ENCODE data around the gene PDE7B.
"Not testable (repeated sequence)": the region's sequence is repeated elsewhere in the genome, so short reads cannot be mapped to it uniquely, and the experiment has no call there.

PDE7B gene

DNA sequence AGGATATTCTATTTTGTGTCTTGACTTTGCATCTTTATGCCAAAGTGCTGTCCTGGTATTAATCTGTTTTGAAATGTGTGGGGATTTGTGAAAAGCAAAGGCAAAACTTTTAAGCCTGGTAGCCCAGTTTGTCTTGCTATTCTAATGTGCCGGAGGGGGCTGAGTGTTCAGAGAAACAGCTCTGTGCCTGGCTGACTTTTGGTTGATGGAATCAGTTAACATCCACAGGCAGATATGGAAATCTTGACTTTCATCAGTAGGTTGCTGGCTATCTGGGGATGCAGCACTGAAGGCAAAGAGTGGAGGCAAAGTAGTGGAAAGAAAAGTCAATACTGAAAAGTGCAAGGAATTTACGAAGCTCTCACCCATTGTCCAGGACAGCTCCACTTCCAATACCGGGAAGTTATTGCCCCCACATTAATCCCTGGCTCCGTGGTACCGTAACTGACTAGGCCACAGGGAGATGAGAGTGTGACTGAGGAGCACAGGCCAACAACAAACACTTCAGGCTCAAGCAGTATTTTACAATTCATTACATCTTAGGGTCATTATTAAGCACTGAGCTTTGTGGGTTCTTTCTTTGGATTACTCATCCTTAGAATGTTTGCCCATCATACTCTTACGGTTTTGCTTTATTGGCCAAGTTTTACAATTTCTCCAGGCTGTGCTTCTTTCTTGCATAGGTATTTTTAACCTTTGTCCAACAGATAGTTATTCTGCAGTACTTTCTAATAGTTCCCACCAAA lies 234.0 kb downstream of the PDE7B start:
- Mint-ChIP-seq H3K9me3 (no peaks in the 10 kb centered on the region), H3K27ac (no peak overlapping the region)

DNA sequence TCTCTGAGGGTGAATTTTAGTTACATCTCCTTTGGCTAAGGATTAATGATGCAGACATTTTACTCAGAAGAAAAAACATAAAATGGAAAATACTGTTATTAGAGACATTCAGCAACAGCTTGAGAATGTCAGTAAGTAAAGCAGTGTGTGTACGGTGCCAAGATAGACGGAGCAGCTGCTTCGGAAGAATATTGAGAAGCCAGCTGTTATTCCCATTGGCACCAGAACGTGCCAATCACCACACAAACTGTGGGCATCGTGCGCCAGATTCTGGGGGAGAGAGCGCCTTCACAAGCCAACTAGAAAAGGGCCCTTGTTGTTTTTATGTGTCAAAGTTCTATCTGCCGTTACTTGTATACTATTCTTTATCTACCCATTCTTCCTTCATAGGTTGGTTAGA lies 235.2 kb downstream of the PDE7B start:
- Mint-ChIP-seq H3K4me3 (no peak overlapping the region), H3K27me3 (ENCODE audit: low read depth) (no peaks in the 10 kb centered on the region), H3K36me3 (ENCODE audit: low read depth) (peaks cover 4% of the 10 kb centered on the region), H3K27ac (no peak overlapping the region), H3K9me3 (no peaks in the 10 kb centered on the region), H3K4me1 (ENCODE audit: low read depth) (peaks cover 7% of the 10 kb centered on the region)
- DNase-seq (ENCODE audit: low spot score), result no peak

More for the DNA sequence above, 234.0 kb downstream of the PDE7B start:
- no peak for DNase-seq (ENCODE audit: low spot score)
- Mint-ChIP-seq H3K4me1 (ENCODE audit: low read depth) (peaks cover 2% of the 10 kb centered on the region), H3K4me3 (no peak overlapping the region), H3K27me3 (ENCODE audit: low read depth) (no peaks in the 10 kb centered on the region), H3K36me3 (ENCODE audit: low read depth) (peaks cover 4% of the 10 kb centered on the region)

DNA sequence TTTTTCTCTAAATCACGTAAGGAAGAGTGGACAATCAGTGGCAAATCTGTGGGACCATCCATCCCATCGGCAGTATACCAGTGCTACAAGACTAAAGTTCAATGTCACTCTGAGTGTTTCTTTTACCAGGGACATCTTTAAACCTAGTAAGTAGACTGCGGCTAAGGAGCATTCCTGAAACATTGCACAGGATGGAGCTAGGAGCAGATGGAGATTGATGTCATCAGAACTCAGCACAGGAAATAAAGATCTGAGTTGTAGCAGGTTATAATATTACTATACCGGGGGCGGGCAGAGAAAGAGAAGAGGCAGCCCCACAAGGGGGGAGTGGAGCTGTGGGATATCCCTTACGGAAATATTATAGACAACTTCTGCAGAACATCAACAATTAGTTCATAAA lies 236.5 kb downstream of the PDE7B start:
- H3K27me3 Mint-ChIP-seq (ENCODE audit: low read depth), result no peaks in the 10 kb centered on the region

DNA sequence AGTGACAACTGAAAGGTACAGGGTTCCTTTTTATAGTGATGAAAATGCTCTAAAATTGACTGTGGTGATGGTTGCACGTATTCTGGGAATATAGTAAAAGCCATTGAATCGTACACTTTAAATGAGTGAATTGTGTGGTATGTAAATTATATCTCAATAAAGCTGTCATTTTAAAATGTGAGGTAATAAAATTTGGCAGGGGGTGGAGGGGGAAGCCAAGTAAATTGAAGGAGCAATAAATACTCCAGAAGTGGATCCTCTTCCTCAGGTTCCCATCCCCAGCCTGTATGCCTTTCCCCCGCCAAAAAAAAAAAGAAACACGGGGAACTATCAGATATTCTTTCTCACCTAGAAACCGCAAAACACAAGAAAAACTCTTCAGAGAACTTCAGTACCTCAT lies 237.2 kb downstream of the PDE7B start:
- Mint-ChIP-seq H3K4me3 (no peak overlapping the region), H3K4me1 (ENCODE audit: low read depth) (peaks cover 7% of the 10 kb centered on the region), H3K27ac (no peak overlapping the region), H3K36me3 (ENCODE audit: low read depth) (peaks cover 5% of the 10 kb centered on the region), H3K9me3 (peaks cover under 1% of the 10 kb centered on the region), H3K27me3 (ENCODE audit: low read depth) (no peaks in the 10 kb centered on the region)
- DNase-seq (ENCODE audit: low spot score), result no peak

More for the DNA sequence above, 236.5 kb downstream of the PDE7B start:
- Mint-ChIP-seq H3K36me3 (ENCODE audit: low read depth) (peaks cover 6% of the 10 kb centered on the region), H3K27ac (no peak overlapping the region), H3K4me3 (no peak overlapping the region), H3K4me1 (ENCODE audit: low read depth) (peaks cover 7% of the 10 kb centered on the region), H3K9me3 (no peaks in the 10 kb centered on the region)
- DNase-seq (ENCODE audit: low spot score), result no peak

DNA sequence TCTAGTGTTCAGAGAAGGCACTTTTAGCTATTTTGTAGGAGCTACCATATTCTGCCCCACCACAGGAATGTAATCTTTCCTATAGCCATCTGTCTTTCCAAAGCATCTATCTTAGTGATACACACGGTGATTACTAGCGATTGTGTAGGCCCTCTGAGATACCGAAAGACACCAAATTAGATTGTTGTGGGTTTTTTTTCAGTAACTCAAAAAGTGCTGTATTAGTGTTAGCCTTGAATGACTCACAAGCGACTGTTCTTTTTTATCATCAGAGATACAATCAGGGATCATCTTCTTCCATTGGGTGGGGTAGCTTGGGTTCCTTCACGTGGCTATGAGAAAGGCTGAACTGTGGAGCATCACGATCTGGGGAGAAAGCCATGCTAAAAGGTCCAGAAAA lies 238.4 kb downstream of the PDE7B start:
- no peak for DNase-seq (ENCODE audit: low spot score)
- Mint-ChIP-seq H3K27me3 (ENCODE audit: low read depth) (no peaks in the 10 kb centered on the region), H3K4me3 (no peak overlapping the region), H3K36me3 (ENCODE audit: low read depth) (peaks cover 5% of the 10 kb centered on the region), H3K4me1 (ENCODE audit: low read depth) (peaks cover 7% of the 10 kb centered on the region), H3K9me3 (peaks cover 9% of the 10 kb centered on the region), H3K27ac (no peak overlapping the region)

DNA sequence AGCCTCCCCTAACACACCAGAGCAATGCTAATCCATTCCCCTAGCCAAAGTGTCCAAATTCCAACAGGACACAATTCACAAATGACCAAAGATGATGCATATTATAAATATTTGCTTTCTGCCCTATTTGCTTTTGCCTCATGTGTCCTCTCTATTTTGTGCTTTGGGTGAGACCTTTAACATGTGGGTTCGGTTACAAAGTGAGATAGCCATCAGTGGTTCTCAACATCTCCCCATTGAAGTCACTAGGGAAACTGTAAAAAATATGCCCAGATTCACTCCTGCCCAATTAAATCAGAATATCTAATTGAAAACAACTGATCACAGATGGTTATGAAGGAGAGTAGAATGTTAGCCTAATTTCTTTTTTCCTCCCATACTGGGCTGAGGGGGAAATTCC lies 239.4 kb downstream of the PDE7B start:
- H3K4me1 Mint-ChIP-seq (ENCODE audit: low read depth), result peaks cover 7% of the 10 kb centered on the region
- H3K9me3 Mint-ChIP-seq, result peaks cover 9% of the 10 kb centered on the region
- peaks cover 5% of the 10 kb centered on the region for H3K36me3 Mint-ChIP-seq (ENCODE audit: low read depth)
- no peak for DNase-seq (ENCODE audit: low spot score)
- no peaks in the 10 kb centered on the region for H3K27me3 Mint-ChIP-seq (ENCODE audit: low read depth)
- H3K27ac Mint-ChIP-seq, result no peak overlapping the region
- no peak overlapping the region for H3K4me3 Mint-ChIP-seq

DNA sequence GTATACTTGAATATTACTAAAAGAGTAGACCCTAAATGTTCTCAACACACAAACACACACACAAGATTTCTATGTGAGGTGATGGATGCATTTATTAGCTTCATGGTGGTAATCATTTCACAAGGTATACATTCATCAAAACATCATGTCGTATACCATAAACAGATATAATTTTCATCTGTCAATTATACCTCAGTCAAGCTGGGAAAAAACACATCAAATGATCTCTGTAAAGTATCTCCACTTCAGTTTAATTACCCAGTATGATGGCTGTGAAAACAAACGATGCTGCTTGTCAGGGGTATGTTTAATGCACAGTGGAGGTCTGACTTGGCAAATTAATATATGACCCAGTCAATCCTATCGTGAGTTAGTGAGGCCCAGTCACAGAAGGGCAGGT lies 241.4 kb downstream of the PDE7B start:
- H3K36me3 Mint-ChIP-seq (ENCODE audit: low read depth), result peaks cover 5% of the 10 kb centered on the region
- H3K4me1 Mint-ChIP-seq (ENCODE audit: low read depth), result peaks cover 7% of the 10 kb centered on the region
- H3K27ac Mint-ChIP-seq, result no peak overlapping the region
- DNase-seq (ENCODE audit: low spot score), result no peak
- no peak overlapping the region for H3K4me3 Mint-ChIP-seq
- H3K9me3 Mint-ChIP-seq, result peaks cover 9% of the 10 kb centered on the region
- no peaks in the 10 kb centered on the region for H3K27me3 Mint-ChIP-seq (ENCODE audit: low read depth)

DNA sequence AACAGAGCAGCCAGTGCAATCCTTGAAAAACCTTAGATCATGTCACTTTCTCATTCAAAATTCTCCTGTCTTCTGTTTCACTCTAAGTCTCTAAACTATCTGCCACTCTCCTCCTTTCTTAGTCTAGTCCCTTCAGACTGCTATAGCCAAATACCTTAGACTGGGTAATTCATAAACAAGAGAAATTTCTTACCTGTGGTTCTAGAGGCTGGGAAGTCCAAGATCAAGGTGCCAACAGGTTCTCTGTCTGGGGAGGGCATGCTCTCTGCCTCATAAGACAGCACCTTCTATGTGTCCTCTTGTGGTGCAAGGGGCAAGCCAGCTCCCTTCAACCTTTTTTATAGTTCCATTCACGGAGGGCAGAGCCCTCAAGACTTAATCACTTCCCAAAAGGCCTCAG lies 242.3 kb downstream of the PDE7B start:
- Mint-ChIP-seq H3K4me1 (ENCODE audit: low read depth) (peaks cover 7% of the 10 kb centered on the region), H3K9me3 (peaks cover 9% of the 10 kb centered on the region), H3K27me3 (ENCODE audit: low read depth) (no peaks in the 10 kb centered on the region), H3K36me3 (ENCODE audit: low read depth) (peaks cover 5% of the 10 kb centered on the region), H3K4me3 (no peak overlapping the region), H3K27ac (no peak overlapping the region)
- no peak for DNase-seq (ENCODE audit: low spot score)

DNA sequence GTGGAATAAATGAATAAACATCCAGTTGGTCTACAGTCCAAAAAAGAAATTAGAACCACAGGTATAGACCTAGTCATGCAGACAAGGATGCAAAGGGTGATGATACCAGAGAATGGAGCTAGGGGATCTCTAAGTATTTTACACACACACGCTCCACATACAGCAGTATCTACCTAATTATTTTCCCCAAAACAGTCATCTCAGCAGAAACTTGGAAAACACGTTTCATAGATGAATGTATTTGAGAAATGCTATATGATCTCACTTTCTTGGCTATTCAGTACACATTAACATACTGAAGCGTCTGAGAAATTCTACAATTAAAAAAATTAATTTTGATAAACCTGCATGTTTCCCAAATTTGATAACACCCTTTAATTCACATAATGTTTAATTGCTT lies 243.3 kb downstream of the PDE7B start:
- H3K27me3 Mint-ChIP-seq (ENCODE audit: low read depth), result no peaks in the 10 kb centered on the region
- no peak overlapping the region for H3K27ac Mint-ChIP-seq
- peaks cover 7% of the 10 kb centered on the region for H3K4me1 Mint-ChIP-seq (ENCODE audit: low read depth)
- no peak for DNase-seq (ENCODE audit: low spot score)
- peaks cover 5% of the 10 kb centered on the region for H3K36me3 Mint-ChIP-seq (ENCODE audit: low read depth)
- peaks cover 9% of the 10 kb centered on the region for H3K9me3 Mint-ChIP-seq
- H3K4me3 Mint-ChIP-seq, result no peak overlapping the region

DNA sequence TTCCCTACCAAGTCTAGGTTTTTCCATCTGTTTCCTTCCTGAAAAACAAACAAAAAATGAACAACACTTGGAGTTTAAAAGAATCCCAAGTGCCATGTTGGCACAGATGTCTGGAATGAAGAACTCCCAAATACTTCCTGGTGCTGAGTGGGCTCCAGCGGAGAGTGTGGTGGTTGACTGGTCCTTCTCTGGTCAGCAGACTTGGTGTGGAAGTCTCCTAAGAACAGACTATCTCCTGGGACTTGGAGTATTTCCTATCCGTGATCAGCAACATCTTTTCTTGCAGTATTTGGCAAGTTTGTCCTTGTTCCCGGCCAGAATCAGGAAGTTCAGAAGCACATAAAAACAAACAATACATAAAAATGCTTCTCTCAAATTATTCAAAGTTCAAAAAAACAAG lies 244.5 kb downstream of the PDE7B start:
- H3K27ac Mint-ChIP-seq, result no peak overlapping the region
- H3K9me3 Mint-ChIP-seq, result peaks cover 9% of the 10 kb centered on the region
- DNase-seq (ENCODE audit: low spot score), result no peak
- no peaks in the 10 kb centered on the region for H3K27me3 Mint-ChIP-seq (ENCODE audit: low read depth)
- no peak overlapping the region for H3K4me3 Mint-ChIP-seq
- peaks cover 5% of the 10 kb centered on the region for H3K36me3 Mint-ChIP-seq (ENCODE audit: low read depth)
- no peaks in the 10 kb centered on the region for H3K4me1 Mint-ChIP-seq (ENCODE audit: low read depth)

DNA sequence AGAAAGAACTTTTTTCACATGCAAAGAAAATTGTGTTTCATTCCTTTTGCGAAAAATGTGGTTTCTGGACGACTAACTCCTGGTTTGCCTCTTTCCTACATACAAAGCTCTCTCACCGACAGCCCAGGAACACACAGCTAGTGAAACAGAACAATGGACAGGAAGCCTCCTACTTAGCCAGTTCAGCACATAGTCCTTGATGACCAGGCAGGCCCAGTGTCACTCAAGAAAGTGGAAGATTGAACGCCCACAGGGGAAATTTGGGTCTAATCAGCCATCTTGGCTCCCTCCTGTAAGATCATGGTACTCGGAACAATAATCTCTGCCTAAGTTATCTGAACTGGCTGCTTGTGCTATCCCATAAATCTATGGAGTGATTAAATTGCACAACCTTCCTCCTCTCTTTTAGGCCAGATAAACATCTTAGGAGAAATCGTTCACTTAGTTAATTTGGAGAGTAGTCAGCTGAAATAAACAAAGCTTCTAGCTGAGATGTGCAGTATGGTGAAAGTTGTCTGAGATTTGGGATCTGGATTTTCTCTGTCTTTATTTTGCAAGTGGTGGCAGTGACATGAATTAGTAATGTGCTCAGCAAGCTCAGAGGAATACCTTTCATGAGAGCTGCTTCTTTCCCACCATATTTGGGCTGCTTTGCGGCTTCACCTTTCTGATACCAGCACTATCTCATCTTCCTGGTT lies 251.6 kb downstream of the PDE7B start:
- H3K9me3 Mint-ChIP-seq, result no peaks in the 10 kb centered on the region
- no peak for DNase-seq (ENCODE audit: low spot score)
- H3K27me3 Mint-ChIP-seq (ENCODE audit: low read depth), result no peaks in the 10 kb centered on the region
- no peaks in the 10 kb centered on the region for H3K4me1 Mint-ChIP-seq (ENCODE audit: low read depth)
- peaks cover 2% of the 10 kb centered on the region for H3K36me3 Mint-ChIP-seq (ENCODE audit: low read depth)
- H3K4me3 Mint-ChIP-seq, result no peak overlapping the region
- H3K27ac Mint-ChIP-seq, result no peak overlapping the region

DNA sequence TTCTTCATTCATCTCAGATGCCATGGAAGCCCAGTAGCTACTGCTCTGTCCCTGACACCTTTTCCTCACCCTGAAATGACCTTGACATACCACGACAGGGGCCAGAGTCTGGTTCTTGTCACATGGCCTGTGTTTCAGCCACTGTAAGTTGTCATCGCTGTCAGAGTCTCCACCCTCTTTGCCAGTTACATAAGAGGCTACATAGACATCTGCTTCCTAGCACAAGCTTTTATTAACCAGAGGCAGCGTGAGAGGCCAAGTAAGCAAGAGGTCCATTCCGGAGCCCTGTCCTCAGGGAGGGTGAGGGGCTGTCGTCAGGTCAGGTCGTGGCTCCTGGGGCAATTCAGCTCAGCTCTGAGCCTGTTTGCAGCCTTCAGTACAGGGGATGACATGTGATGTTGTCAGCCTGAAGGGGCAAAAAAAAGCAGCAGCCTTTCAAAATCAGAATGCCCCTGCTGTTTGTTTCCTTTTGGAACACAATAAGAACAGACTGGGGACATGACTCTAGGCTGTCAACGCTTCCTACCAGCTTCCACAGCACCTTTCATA lies 252.3 kb downstream of the PDE7B start:
- no peaks in the 10 kb centered on the region for H3K9me3 Mint-ChIP-seq
- peaks cover 4% of the 10 kb centered on the region for H3K36me3 Mint-ChIP-seq (ENCODE audit: low read depth)
- H3K4me3 Mint-ChIP-seq, result no peak overlapping the region
- H3K27ac Mint-ChIP-seq, result no peak overlapping the region
- no peaks in the 10 kb centered on the region for H3K27me3 Mint-ChIP-seq (ENCODE audit: low read depth)
- DNase-seq (ENCODE audit: low spot score), result no peak
- peaks cover 1% of the 10 kb centered on the region for H3K4me1 Mint-ChIP-seq (ENCODE audit: low read depth)

DNA sequence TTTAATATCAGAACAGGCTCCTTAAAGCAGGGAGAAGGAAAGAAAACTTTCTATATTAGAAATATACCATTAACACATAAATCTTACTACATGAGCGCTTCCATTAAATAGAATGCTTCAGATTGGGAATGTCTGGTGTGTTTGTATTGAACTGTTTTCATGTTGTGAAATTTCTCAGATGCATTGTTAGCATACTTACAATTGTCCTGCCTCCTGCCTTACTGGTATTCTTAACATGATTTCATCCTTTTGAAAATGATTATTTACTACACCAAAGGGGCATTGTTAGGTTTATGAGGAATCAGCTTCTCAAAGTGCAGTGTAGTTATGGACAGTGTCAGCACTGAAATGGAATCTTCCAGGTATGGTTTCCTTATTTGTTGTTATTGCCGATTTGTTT lies 253.1 kb downstream of the PDE7B start:
- DNase-seq (ENCODE audit: low spot score), result no peak
- Mint-ChIP-seq H3K27ac (no peak overlapping the region), H3K4me1 (ENCODE audit: low read depth) (peaks cover 1% of the 10 kb centered on the region), H3K27me3 (ENCODE audit: low read depth) (no peaks in the 10 kb centered on the region), H3K4me3 (no peak overlapping the region), H3K36me3 (ENCODE audit: low read depth) (peaks cover 5% of the 10 kb centered on the region), H3K9me3 (no peaks in the 10 kb centered on the region)

DNA sequence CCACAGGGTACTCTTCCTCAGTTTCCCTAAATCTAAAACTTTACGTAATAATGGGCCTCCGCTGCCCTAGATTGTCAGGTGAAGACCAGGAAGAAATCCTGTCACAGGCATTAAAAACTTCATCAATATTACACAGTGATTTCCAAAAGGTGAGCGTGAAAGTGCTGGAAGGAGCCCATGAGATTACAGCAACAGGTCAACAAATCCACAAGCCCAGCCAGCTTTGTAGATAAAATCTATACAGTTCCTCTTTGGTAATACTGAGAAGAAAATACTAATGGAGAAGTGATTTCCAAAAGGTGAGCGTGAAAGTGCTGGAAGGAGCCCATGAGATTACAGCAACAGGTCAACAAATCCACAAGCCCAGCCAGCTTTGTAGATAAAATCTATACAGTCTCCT lies 254.3 kb downstream of the PDE7B start:
- not testable (repeated sequence) for H3K9me3 Mint-ChIP-seq, H3K27ac Mint-ChIP-seq

More for the DNA sequence above, 254.3 kb downstream of the PDE7B start:
- not testable (repeated sequence) for H3K36me3 Mint-ChIP-seq (ENCODE audit: low read depth); DNase-seq (ENCODE audit: low spot score); H3K4me3 Mint-ChIP-seq; H3K4me1 Mint-ChIP-seq (ENCODE audit: low read depth); H3K27me3 Mint-ChIP-seq (ENCODE audit: low read depth)

All from T-helper 2 cell treated with Interferon-gamma antibody and Interleukin-4, amounts not matched to agents 5 μg/mL and 100 μg/mL, for 36 hours (primary cell).